ENCODE results near the gene TIMM13.
"Not testable (repeated sequence)": the region's sequence is repeated elsewhere in the genome, so short reads cannot be mapped to it uniquely, and the experiment has no call there.

Gene TIMM13

DNA sequence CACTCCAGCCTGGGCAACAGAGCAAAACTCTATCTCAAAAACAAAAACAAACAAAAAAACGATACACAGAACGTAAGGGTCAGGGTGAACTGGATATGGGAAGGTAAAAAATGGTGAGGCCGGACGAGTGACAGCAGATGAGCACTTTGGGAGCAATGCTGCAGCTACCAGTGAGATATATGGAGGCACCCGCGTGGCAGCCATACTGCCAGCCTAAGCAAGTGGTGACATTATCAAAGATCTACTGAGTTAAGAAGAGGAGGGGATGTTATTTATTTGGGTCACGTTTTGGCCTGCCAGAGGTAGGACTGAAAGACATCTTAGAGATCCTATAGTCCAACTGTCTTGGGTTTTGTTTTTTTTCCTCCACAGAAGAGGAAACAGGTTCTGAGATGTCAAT lies 14.2 kb downstream of the TIMM13 start:
- no peak for DNase-seq

DNA sequence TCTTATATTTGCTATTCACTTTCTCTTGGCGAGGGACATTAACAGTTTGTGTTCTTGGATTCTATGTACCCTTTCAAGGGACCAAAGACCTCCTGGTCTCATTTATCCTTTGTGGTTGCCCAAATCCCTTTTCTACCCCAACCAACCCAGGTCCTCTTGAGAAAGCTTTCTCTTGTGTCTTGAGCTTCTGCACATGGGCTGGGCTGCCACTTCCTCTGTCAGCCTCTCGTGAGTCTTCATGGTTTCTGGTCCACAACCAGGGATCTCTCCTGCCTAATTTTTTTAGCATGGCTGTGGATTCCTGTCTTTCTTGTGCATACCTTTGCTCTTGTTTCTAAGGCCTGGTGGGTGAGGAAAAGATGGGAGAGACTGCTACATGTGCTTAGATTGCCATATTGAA lies 14.9 kb downstream of the TIMM13 start:
- DNase-seq = no peak

DNA sequence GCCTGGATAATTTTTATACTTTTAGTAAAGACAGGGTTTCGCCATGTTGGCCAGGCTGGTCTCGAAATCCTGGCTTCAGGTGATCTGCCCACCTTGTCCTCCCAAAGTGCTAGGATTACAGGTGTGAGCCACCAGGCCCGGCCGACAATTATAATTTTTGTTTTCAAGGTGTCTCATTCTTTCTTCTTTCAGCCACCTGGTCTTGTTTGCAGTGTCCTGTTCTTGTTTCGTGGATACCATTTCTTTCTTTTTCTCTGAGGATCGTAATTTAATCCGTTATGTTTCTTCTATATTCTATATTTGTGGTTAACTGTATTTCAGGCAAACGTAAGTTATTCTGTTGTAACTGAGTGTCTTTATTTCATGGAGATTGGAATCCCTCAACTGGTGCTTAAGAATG lies 15.7 kb downstream of the TIMM13 start:
- DNase-seq = no peak

DNA sequence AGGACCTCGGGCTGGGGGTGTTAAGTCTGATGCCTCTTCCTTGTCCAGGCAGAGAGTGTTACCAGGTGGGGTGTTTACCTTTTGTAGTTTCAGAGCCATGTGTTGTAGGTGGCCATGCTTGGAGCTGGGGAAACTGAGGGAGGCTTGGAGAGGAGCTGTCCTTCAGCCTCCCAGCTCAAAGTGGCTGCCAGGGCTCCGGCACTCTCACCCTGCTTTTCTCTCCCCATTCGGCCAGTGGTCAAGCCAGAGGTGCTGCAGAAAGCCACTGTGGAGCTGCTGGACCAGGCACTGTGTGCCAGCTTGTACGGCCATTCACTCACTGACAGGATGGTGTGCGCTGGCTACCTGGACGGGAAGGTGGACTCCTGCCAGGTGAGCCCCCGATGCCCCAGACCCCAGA lies 17.4 kb downstream of the TIMM13 start:
- no peak for DNase-seq

DNA sequence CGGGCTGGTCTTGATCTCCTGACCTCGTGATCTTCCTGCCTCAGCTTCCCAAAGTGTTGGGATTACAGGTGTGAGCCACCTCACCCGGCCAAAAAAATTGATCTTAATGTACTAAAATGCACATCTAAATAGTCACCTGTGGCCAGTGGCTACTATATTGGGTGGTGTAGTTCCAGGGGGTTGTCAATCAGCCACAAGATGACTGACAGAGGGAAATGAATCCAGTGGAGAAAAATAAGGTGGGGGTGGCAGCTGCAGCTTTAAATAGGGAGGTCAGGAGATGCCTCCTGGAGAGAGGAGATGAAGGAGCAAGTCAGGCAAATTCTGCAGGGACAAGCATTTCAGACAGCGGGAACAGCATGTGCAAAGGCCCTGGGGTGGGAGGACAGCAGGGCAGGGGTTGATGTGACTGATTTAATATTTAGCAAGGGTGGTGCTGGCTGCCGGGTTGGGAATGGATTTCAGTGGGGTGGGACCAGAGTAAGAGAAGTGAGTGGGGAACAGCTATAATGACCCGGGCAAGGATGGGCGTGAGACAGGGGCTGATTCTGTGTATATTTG lies 18.0 kb downstream of the TIMM13 start:
- DNase-seq = no peak

DNA sequence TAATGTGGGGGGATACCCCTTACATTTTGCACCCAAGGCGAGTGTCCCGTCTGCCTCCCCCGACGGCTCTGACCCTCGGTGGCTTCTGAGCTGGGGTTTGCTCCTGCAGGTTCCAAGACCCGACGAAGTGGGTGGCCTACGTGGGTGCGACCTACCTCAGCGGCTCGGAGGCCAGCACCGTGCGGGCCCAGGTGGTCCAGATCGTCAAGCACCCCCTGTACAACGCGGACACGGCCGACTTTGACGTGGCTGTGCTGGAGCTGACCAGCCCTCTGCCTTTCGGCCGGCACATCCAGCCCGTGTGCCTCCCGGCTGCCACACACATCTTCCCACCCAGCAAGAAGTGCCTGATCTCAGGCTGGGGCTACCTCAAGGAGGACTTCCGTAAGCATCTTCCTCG lies 19.1 kb downstream of the TIMM13 start:
- no peak for DNase-seq

DNA sequence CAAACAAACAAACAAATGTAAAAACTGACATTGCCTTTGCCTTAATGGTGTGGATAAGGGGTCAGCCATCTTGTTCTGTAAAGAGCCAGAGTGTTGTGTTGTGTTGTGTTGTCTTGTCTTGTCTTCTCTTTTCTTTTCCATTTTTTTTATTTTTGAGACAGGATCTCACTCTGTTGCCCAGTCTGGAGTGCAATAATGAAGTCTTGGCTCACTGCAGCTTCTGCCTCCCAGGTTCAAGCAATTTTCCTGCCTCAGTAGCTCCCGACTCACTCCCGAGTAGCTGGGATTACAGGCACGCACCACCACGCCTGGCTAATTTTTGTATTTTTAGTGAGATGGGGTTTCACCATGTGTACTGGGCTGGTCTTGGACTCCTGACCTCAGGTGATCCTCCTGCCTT lies 27.8 kb downstream of the TIMM13 start:
- DNase-seq = no peak

DNA sequence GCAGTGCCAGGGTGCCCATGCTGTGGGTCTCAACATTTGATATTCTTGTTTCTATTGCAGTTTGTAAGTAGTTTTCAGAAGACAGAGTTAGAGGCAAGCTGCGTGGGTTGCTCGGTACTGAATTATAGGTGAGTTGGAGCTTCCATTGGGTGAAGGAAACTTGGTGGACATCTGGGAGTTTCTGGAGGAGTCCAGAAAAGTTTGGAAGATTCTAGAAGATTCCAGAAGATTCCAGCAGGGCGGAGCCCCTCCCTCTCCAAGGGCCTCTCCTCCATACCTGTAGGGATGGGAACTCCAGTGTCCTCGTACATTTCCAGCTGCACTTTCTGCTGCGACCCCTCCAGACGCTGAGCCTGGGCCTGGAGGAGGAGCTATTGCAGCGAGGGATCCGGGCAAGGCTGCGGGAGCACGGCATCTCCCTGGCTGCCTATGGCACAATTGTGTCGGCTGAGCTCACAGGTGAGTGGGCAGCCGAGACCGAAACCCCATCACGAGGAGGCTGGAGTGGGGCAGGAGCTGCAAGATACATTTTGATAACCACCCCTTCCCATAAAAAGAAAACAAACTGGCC lies 28.6 kb downstream of the TIMM13 start:
- no peak for DNase-seq

DNA sequence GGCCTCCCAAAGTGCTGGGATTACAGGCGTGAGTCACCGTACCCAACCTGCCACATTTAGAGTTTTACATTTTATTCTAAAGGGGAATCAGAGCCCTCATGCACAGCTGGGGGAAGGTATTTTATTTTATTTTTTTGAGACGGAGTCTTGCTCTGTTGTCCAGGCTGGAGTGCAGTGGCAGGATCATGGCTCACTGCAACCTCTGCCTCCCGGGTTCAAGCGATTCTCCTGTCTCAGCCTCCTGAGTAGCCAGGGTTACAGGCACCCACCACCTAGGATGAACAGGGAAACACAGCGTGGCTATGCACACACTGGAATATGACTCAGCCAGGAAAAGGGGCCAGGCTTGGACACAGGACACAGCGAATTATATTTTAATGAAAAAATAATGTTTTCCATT lies 30.2 kb downstream of the TIMM13 start:
- not testable (repeated sequence) for DNase-seq

DNA sequence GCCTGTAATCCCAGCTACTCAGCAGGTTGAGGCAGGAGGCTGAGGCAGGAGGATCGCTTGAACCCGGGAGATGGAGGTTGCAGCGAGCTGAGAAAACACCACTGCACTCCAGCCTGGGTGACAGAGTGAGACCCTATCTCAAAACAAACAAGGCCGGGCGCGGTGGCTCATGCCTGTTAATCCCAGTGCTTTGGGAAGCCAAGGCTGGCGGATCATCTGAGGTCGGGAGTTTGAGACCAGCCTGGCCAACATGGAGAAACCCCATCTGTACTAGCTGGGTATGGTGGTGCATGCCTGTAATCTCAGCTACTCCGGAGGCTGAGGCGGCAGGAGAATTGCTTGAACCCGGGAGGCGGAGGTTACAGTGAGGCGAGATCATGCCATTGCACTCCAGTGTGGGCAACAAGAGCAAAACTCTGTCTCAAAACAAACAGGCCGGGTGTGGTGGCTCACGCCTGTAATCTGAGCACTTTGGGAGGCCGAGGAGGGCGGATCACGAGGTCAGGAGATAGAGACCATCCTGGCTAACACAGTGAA lies 32.0 kb downstream of the TIMM13 start:
- not testable (repeated sequence) for DNase-seq

DNA sequence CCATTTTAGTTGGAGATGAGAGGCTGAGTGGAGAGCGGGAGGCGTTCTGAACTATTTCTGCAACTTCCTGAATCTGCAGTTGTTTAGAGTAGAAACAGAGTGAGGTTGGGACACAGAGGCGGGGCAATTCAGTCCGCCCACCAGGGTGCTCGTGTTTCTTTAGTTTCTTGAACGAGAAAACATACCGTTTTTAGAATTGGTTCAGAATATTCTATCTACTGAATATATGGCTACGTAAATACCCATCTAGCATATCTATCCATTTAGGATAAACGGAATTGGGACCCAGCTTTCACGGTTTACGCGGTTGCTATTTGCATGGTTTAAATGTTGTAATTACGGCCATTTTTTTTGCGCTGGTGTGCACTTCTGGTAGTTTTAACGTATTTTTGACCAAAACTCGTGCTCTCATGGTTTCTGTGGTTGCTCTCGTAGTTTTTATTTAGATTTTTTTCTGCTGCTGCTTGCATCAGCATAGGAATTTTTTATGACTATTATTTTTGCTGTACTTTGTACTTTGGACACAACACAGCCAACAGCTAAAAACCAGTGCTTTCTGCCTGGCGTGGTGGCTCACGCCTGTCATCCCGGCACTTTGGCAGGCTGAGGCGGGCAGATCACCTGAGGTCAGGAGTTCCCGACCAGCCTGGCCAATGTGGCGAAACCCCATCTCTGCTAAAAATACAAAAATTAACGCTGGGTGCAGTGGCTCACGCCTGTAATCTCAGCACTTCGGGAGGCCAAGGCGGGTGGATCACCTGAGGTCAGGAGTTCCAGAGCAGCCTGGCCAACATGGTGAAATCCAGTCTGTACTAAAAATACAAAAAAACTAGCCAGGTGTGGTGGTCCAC lies 32.7 kb downstream of the TIMM13 start:
- DNase-seq = no peak

DNA sequence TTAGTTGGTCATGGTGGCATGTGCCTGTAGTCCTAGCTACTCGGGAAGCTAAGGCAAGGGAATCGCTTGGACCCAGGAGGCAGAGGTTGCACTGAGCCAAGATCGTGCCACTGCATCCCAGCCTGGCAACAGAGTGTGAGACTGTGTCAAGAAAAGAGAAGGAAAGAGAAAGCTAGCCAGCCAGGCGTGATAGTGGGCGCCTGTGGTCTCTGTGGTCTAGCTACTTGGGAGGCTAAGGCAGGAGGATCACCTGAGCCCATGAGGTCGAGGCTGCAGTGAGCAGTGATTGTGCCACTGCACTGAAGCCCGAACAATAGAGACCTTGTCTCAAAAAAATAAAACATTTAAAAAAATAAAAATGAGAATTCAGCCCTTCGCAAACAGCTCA lies 33.3 kb downstream of the TIMM13 start:
- no peak for DNase-seq

DNA sequence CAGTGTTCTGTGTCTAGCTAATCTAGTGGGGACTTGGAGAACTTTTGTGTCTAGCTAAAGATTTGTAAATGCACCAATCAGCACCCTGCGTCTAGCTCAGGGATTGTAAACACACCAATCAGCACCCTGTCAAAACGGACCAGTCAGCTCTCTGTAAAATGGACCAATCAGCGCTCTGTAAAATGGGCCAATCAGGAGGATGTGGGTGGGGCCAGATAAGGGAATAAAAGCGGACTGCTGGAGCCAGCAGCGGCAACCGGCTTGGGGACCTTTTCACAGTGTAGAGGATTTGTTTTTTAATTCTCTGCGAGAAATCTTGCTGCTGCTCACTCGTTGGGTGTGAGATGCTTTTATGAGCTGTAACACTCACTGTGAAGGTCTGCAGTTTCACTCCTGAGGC lies 34.5 kb downstream of the TIMM13 start:
- DNase-seq = not testable (repeated sequence)

DNA sequence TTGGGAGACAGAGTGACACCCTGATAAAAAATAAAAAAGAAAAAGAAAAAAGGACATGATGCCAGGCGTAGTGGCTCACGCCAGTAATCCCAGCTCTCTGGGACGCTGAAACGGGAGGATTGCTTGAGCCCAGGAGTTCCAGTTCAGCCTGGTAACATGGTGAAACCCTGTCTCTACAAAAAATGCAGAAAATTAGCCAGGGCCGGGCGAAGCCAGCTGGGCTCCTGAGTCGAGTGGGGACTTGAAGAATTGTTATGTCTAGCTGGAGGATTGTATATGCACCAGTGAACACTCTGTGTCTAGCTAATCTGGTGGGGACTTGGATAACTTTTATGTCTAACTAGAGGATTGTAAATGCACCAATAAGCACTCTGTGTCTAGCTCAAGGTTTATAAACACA lies 35.0 kb downstream of the TIMM13 start:
- no peak for DNase-seq

DNA sequence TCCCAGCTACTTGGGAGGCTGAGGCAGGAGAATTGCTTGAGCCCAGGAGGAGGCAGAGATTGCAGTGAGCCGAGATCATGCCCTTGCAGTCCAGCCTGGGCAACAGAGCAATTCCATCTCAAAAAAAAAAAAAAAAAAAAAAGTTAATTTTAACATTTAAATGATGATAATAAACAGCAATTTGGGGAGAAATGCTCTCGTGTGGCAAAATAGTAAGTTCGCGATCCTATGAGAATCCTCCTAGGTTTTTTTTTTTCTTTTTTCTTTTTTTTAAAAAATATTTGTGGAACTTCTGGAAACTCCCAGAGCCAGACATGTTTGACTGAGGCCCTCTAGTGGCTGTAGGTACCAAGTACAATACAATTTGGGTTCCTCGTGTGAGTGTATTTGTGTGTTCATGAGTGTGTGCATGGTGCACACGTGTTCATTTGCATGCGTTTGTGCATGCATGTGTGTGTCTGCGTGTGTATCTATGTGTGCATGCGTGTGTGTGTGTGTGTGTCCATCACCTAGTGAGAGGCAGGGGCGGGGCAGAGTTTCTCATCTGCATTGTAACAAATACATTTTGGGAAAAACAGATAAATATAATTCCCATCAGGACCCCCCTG lies 36.2 kb downstream of the TIMM13 start:
- peak; percentile 39 for DNase-seq

DNA sequence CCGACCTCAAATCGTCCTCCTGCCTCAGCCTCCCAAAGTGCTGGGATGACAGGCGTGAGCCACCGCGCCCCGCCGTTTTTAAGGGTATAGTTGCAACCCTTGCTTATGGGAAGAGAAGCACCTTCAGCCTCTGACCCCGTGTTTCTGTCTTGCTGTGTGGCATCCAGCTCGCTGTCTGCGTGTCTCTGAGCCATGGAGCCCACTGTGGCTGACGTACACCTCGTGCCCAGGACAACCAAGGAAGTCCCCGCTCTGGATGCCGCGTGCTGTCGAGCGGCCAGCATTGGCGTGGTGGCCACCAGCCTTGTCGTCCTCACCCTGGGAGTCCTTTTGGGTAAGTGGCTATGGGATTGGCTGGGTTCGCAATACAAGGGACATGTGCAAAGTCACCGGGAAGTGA lies 37.8 kb downstream of the TIMM13 start:
- no peak for DNase-seq

DNA sequence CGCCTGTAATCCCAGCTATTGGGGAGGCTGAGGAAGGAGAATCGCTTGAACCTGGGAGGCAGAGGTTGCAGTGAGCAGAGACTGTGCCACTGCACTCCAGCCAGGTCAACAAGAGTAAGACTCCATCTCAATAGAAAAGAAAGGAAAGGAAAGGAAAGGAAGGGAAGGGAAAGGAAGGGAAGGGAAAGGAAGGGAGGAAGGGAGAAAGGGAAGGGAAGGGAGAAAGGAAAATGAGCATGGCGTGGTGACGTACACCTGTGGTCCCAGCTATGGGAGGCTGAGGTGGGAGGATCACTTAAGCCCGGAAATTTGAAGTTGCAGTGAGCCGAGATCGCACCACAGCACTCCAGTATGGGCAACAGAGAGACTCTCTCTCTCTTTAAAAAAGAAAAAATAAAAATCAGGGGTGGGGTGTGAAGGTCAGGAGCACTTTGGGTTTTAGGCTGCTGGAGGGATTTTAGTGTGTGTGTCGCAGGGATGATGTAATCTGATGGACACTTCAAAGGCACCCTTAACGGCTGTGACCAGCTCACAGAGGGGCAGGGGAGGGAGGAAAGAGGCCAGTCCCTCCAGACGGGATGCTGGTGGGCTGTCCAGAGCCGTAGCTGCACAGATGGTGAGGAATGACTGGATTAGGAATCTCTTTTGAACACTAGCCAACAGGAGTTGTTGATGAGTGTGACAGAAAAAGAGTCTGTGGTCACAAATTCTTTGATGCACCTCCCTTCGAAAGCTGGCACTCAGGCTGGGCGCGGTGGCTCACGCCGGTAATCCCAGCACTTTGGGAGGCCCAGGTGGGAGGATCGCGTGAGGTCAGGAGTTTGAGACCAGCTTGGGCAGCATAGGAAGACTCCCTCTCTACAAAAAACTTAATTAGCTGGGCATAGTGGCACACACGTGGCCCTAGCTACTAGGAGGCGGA lies 39.8 kb downstream of the TIMM13 start:
- DNase-seq = no peak

DNA sequence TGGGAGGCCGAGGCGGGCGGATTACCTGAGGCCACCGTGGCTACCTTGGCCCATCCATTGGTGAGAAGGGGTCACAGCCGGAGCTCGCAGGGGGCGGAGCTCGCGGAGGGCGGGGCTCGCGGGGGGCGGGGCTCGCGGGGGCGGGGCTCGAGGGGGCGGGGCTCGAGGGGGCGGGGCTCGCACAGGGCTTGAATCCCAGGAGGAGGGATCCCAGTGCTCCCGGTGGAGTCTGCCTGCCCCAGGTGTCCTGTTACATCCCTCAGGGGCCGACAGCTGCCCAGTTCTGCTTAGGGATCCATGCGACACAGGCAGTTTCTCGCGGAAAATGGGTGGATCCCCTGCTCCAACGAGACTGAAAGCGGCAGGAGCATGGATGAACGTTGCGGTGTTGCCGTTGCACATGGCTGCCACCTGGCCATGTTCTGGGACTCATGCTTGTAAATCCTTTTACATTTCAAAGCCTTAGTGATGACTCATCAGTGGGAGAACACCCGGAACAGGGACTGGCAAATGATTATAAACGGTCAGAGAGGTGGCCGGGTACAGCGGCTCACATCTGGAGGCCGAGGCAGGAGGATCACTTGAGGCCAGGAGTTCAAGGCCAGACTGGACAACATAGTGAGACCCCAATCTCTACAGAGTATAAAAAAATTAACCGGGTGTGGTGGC lies 42.2 kb downstream of the TIMM13 start:
- DNase-seq = no peak

DNA sequence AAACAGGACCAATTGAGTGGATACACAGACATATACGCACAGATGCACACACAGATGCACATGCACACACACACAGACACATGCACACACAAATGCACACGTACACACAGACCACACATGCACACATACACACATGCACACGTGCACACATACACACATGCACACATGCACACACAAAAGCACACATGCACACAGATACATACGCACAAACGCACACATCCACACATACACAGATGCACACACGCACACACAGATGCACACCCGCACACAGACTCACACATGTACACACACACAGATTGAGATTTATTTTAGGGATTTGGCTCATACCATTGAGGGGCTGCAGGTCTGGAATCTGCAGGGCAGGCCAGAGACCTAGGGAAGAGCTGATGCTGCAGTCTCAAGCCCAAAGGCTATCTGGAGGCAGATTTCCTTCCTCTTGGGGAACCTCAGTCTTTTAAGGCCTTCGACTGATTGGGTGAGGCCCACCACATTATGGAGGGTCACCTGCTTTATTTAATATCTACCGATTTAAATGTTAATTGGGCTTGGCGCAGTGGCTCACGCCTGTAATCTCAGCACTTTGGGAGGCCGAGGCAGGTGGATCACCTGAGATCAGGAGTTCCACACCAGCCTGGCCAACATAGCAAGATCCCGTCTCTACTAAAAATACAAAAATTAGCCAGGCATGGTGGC lies 44.7 kb downstream of the TIMM13 start:
- DNase-seq = no peak

DNA sequence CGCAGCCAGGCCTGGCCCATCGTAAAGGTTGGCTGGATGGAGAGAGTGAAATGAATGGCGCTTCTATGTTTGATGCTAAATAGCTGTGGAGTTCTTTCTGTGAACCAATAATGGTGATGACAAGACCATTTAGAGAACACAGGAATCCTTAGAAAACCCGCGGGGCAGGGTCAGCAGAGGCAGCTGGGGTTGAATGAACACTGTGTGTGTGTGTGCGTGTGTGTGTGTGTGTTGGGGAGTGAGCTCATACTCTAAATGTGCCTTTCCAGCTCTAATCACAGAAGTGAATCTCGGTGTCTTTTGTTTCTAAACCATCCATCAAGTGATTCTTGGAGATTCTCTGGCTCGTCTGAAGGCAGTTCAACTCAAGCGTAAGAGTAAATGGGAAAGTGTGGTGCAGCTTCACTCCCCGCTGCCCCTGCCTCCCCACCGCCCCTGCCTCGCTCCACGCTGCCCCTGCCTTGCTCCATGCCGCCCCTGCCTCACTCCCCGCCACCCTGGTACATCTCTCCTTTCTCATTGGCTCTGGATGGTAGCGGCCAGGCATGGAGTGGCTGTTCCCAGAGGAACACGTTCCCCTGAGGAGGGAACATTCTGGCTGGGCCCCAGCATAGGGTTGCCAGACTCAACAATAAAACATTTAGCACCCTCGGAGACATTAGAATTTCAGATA lies 46.1 kb downstream of the TIMM13 start:
- DNase-seq = no peak

DNA sequence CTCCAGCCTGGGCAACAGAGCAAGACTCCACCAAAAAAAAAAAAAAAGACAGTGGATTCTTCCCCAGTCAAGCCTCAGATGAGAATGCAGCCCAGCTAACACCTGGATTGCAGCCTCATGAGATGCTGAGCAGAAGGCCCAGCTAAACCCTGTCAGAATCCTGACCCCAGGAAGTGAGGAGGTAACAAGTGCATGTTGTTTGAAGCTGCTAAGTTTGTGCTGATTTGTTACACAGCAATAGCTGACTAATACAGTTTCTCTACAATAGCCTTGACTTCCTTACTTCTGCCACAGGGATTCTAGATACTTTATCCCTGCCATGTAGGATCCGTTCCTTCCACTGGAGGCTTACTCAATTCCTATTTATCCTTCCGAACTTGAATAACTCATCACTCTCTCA lies 46.8 kb downstream of the TIMM13 start:
- DNase-seq = no peak
